ENCODE measurements around the gene MRPL12.
"Not testable (repeated sequence)": the region's sequence is repeated elsewhere in the genome, so short reads cannot be mapped to it uniquely, and the experiment has no call there.

The MRPL12 gene

GRCh38 chr17:81717766-81718089, 14.6 kb downstream of the MRPL12 start:
- no peak for DNase-seq

GRCh38 chr17:81719410-81720266, 16.5 kb downstream of the MRPL12 start:
- no peak for DNase-seq

GRCh38 chr17:81720267-81721071, 17.3 kb downstream of the MRPL12 start:
- no peak for DNase-seq

- DNase-seq, result no peak
Observed at GRCh38 chr17:81722184-81723120, 19.3 kb downstream of the MRPL12 start.

GRCh38 chr17:81723651-81724209, 20.6 kb downstream of the MRPL12 start:
- no peak for DNase-seq

- DNase-seq, result no peak
Observed at GRCh38 chr17:81725439-81725838, 22.3 kb downstream of the MRPL12 start.

- DNase-seq, result no peak
Observed at GRCh38 chr17:81726004-81726403, 22.8 kb downstream of the MRPL12 start.

- no peak for DNase-seq
Observed at GRCh38 chr17:81727324-81728031, 24.3 kb downstream of the MRPL12 start.

GRCh38 chr17:81733507-81734404, 30.6 kb downstream of the MRPL12 start:
- peak; percentile 68 for DNase-seq

GRCh38 chr17:81734405-81735263, 31.5 kb downstream of the MRPL12 start:
- no peak for DNase-seq

- no peak for DNase-seq
Observed at GRCh38 chr17:81735264-81736102, 32.3 kb downstream of the MRPL12 start.

- no peak for DNase-seq
Observed at GRCh38 chr17:81737947-81738800, 35.0 kb downstream of the MRPL12 start.

GRCh38 chr17:81738801-81739393, 35.7 kb downstream of the MRPL12 start:
- no peak for DNase-seq

GRCh38 chr17:81739593-81739992, 36.4 kb downstream of the MRPL12 start:
- not testable (repeated sequence) for DNase-seq

- no peak for DNase-seq
Observed at GRCh38 chr17:81740395-81740961, 37.3 kb downstream of the MRPL12 start.

- no peak for DNase-seq
Observed at GRCh38 chr17:81741049-81741593, 38.0 kb downstream of the MRPL12 start.
